Measurements from ENCODE around the gene CXXC5.
A peak's percentile ranks its signal among the peaks of the same experiment; 100 is the strongest.

DNA sequence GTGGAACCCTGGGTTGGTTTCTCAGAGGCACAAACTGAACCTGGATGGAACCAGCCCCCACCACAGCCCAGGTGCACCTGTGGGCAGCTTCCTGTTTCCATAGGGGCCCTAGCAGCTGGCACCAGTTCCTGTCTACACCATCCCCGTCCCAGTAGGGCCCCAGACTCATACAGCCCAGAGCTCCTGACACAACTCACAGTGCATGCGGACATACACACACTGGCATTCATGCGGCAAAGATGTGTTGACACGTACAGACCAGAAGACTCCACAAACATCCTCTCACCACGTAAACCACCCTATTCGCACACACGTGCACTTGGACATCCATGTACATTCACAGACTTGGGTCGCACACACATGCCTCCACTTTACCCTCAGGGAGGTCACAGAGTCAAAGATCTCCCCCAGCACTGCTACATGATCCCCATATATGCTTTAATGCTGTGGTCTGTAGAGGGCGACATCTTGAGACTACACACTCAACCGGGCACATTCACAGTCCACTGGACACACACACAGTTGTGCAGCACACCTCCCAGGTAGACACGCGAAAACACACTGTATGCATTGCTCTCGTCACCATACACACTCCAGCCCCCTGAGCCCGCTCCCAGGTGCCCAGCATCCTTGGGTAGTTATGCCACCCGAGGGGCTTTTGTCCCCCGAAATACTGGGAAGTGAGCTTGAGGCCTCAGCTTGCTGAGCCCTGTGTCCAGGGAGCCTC, 22.4 kb downstream of the CXXC5 start:
- TF ChIP-seq, protein P1, sequence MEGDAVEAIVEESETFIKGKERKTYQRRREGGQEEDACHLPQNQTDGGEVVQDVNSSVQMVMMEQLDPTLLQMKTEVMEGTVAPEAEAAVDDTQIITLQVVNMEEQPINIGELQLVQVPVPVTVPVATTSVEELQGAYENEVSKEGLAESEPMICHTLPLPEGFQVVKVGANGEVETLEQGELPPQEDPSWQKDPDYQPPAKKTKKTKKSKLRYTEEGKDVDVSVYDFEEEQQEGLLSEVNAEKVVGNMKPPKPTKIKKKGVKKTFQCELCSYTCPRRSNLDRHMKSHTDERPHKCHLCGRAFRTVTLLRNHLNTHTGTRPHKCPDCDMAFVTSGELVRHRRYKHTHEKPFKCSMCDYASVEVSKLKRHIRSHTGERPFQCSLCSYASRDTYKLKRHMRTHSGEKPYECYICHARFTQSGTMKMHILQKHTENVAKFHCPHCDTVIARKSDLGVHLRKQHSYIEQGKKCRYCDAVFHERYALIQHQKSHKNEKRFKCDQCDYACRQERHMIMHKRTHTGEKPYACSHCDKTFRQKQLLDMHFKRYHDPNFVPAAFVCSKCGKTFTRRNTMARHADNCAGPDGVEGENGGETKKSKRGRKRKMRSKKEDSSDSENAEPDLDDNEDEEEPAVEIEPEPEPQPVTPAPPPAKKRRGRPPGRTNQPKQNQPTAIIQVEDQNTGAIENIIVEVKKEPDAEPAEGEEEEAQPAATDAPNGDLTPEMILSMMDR (conservative IDR thresholded peaks at IDR 0.05 in 1 of 2, IDR thresholded peaks at IDR 0.05 in 1 of 2; ENCODE audit: extremely low read depth in 1 of 2, insufficient read depth in 1 of 2, low read depth in 1 of 2, low read length in 2 of 2), result peak in 1 of 2 donors; percentile 53
- no peak for TF ChIP-seq EZH2 (IDR thresholded peaks at IDR 0.05; ENCODE audit: borderline replicate concordance, low read length)
